ENCODE measurements around the gene LMLN. TPM values are rescaled to one million over a fixed set of nuclear protein-coding genes. Genes with fewer than 3 reads are reported as not detected.

Gene LMLN
- total and polyA plus RNA-seq, 2 of the 13 experiments (the other 11 are each of a cell fraction or from before 2014, with no cell fraction given) = 1.2 to 1.8 TPM

- no peak for TF ChIP-seq ZHX2 (IDR thresholded peaks at IDR 0.05; ENCODE audit: low read depth)
- no peak for TF ChIP-seq ZHX2 (CRISPR knock-in tag; IDR thresholded peaks at IDR 0.05; ENCODE audit: borderline replicate concordance)
- TF ChIP-seq ZNF18 (CRISPR knock-in tag; IDR thresholded peaks at IDR 0.05; ENCODE audit: insufficient replicate concordance) = peak; percentile 9
- TF ChIP-seq GPN1 (CRISPR knock-in tag; IDR thresholded peaks at IDR 0.05; ENCODE audit: borderline replicate concordance) = no peak
- no peak for TF ChIP-seq TCF7L2 (IDR thresholded peaks at IDR 0.05; ENCODE audit: low read depth, low read length)
- no peak for TF ChIP-seq SMAD9 (CRISPR knock-in tag; IDR thresholded peaks at IDR 0.05)
- TF ChIP-seq ISX (CRISPR knock-in tag; conservative IDR thresholded peaks at IDR 0.05) = no peak
- no peak for TF ChIP-seq ZC3H4 (CRISPR knock-in tag; IDR thresholded peaks at IDR 0.05; ENCODE audit: borderline replicate concordance)
- no peak for TF ChIP-seq MAZ (IDR thresholded peaks at IDR 0.05; ENCODE audit: borderline replicate concordance, low read depth, low read length)
- TF ChIP-seq MAZ (CRISPR knock-in tag; IDR thresholded peaks at IDR 0.05; ENCODE audit: low read depth) = no peak
- TF ChIP-seq ZNF720 (CRISPR knock-in tag; IDR thresholded peaks at IDR 0.05) = no peak
- TF ChIP-seq TBX2 (CRISPR knock-in tag; IDR thresholded peaks at IDR 0.05; ENCODE audit: borderline replicate concordance) = peak; percentile 35; the same call in 1 of the 2 replicates
- no peak for TF ChIP-seq ZNF788 (CRISPR knock-in tag; IDR thresholded peaks at IDR 0.05; ENCODE audit: borderline replicate concordance)
- no peak for TF ChIP-seq ZBTB14 (CRISPR knock-in tag; IDR thresholded peaks at IDR 0.05)
- TF ChIP-seq ZNF382 (CRISPR knock-in tag; IDR thresholded peaks at IDR 0.05; ENCODE audit: borderline replicate concordance) = no peak
- no peak for TF ChIP-seq HES4 (CRISPR knock-in tag; IDR thresholded peaks at IDR 0.05; ENCODE audit: borderline replicate concordance)
- TF ChIP-seq PHF20 (CRISPR knock-in tag; IDR thresholded peaks at IDR 0.05) = 0 out of 2 replicates have a peak, but pooled peaks have one; percentile 7
- TF ChIP-seq HNRNPK (IDR thresholded peaks at IDR 0.05; ENCODE audit: low read depth, low read length, poor library complexity, severe bottlenecking) = no peak
- TF ChIP-seq ATF2 (CRISPR knock-in tag; IDR thresholded peaks at IDR 0.05) = no peak
Measured at GRCh38 chr3:197960694-197961581, 921 bp downstream of the LMLN start (continued).

Measured in HepG2 (cell line).